SK-N-SH treated with all-trans-retinoic acid at 6 μM for 48 hours (cell line): Measurements from ENCODE around the gene BLVRB.

Experiments
- ARNTL ChIP-seq: fragments of 450-650 bp; formaldehyde crosslinking; IDR thresholded peaks from 2 replicates; pipeline ENCODE4 v1.5.0; 2020; ENCODE audit warnings: low read depth, mild to moderate bottlenecking, moderate library complexity, borderline replicate concordance
- PPARA ChIP-seq: fragments of 250-450 bp; sonication (Bioruptor Pico); IDR thresholded peaks from 2 replicates; pipeline ENCODE4 v1.5.0; 2020; ENCODE audit warnings: mild to moderate bottlenecking, borderline replicate concordance
- TOX ChIP-seq: fragments of 250-450 bp; sonication (Bioruptor Pico); IDR thresholded peaks from 2 replicates; pipeline ENCODE4 v1.8.0; 2021; ENCODE audit warnings: mild to moderate bottlenecking, moderate library complexity, borderline replicate concordance
- ZC3H10 ChIP-seq: fragments of 250-450 bp; sonication (Bioruptor Pico); IDR thresholded peaks from 2 replicates; pipeline ENCODE4 v1.5.1; 2021; ENCODE audit warnings: mild to moderate bottlenecking, moderate library complexity

GRCh38 chr19:40458597-40458974 is 7.0 kb downstream of the BLVRB start:
- no peak for TF ChIP-seq ARNTL (CRISPR knock-in tag)
- no peak for TF ChIP-seq TOX
- no peak for TF ChIP-seq PPARA (CRISPR knock-in tag)
- TF ChIP-seq ZC3H10 (CRISPR knock-in tag), result no peak
